Skeletal muscle satellite cell (primary cell): ENCODE results near the gene KRTAP5-3.

Experiments
- H3K27me3 ChIP-seq: 2 replicates; pipeline ENCODE4 v1.7.0; 2013; ENCODE audit warnings: low read length; ENCODE audit not compliant: control insufficient read depth, insufficient read depth
- H3K36me3 ChIP-seq: 2 replicates; pipeline ENCODE4 v1.7.0; 2013; ENCODE audit warnings: mild to moderate bottlenecking, control low read depth, low read length; ENCODE audit not compliant: insufficient read depth
- H3K4me1 ChIP-seq: 2 replicates; pipeline ENCODE4 v1.7.0; 2013; ENCODE audit warnings: low read length; ENCODE audit not compliant: control insufficient read depth, insufficient read depth
- H3K4me2 ChIP-seq: 2 replicates; pipeline ENCODE4 v1.7.0; 2013; ENCODE audit warnings: mild to moderate bottlenecking, low read length
- H3K4me3 ChIP-seq: 2 replicates; pipeline ENCODE4 v1.7.0; 2013; ENCODE audit warnings: low read length
- H3K9ac ChIP-seq: 2 replicates; pipeline ENCODE4 v1.7.0; 2013; ENCODE audit warnings: mild to moderate bottlenecking, low read depth, low read length, moderate library complexity
- H3K9me3 ChIP-seq: replicated peaks from 2 replicates; pipeline ENCODE4 v1.7.0; 2013; ENCODE audit warnings: mild to moderate bottlenecking, control low read depth, low read length

KRTAP5-3 gene

GRCh38 chr11:1566381-1567051, 41.7 kb downstream of the KRTAP5-3 start:
- H3K36me3 ChIP-seq: no peaks in the 10 kb centered on the region
- H3K4me1 ChIP-seq: peaks cover 7% of the 10 kb centered on the region

GRCh38 chr11:1565904-1566247, 42.4 kb downstream of the KRTAP5-3 start:
- no peaks in the 10 kb centered on the region for H3K9me3 ChIP-seq
- H3K4me1 ChIP-seq: peaks cover 7% of the 10 kb centered on the region
- H3K4me2 ChIP-seq: no peak overlapping the region
- H3K27me3 ChIP-seq: peaks cover 17% of the 10 kb centered on the region
- no peak overlapping the region for H3K9ac ChIP-seq
- no peak overlapping the region for H3K4me3 ChIP-seq
- H3K36me3 ChIP-seq: no peaks in the 10 kb centered on the region

More at GRCh38 chr11:1566381-1567051, 41.7 kb downstream of the KRTAP5-3 start:
- Histone ChIP-seq H3K4me3 (no peak overlapping the region), H3K9ac (no peak overlapping the region), H3K27me3 (peaks cover 22% of the 10 kb centered on the region), H3K4me2 (no peak overlapping the region), H3K9me3 (no peaks in the 10 kb centered on the region)

- Histone ChIP-seq H3K27me3 (peaks cover 16% of the 10 kb centered on the region), H3K9me3 (no peaks in the 10 kb centered on the region), H3K4me2 (no peak overlapping the region), H3K9ac (no peak overlapping the region), H3K4me1 (peaks cover 7% of the 10 kb centered on the region), H3K36me3 (no peaks in the 10 kb centered on the region), H3K4me3 (no peak overlapping the region)
Observed at GRCh38 chr11:1565173-1565903, 42.9 kb downstream of the KRTAP5-3 start.

GRCh38 chr11:1564535-1565172, 43.6 kb downstream of the KRTAP5-3 start:
- Histone ChIP-seq H3K4me3 (no peak overlapping the region), H3K4me2 (no peak overlapping the region), H3K27me3 (peaks cover 12% of the 10 kb centered on the region), H3K36me3 (no peaks in the 10 kb centered on the region), H3K4me1 (peaks cover 11% of the 10 kb centered on the region), H3K9ac (no peak overlapping the region), H3K9me3 (no peaks in the 10 kb centered on the region)

GRCh38 chr11:1563697-1564534, 44.3 kb downstream of the KRTAP5-3 start:
- H3K4me1 ChIP-seq: peaks cover 18% of the 10 kb centered on the region
- H3K27me3 ChIP-seq: peaks cover 9% of the 10 kb centered on the region
- no peaks in the 10 kb centered on the region for H3K36me3 ChIP-seq
- H3K9me3 ChIP-seq: no peaks in the 10 kb centered on the region
- no peak overlapping the region for H3K9ac ChIP-seq
- H3K4me3 ChIP-seq: no peak overlapping the region
- H3K4me2 ChIP-seq: no peak overlapping the region

DNA sequence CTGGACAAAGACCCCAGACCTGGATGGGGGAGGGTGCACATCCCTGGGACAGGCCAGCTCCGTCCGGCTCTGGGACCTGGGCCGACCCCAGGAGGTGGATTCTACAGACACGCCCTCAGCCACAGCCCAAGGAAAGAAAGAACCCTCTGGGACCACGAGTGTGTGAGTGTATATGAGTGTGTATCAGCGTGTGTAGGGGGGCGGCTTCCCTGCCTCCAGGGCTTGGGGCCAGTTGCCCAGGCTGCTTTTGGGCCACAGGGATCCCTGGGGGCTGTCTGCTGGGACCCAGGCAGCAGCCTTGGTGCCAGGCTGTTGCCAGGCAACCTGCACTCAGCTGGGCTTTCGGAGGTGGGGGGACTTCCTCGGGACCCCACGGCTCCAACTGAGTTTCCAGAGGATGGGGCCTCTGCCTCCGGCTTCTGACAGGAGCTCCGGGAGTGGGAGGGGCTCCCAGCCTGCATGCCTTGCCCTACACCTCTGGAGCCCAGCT, 45.1 kb downstream of the KRTAP5-3 start:
- Histone ChIP-seq H3K36me3 (no peaks in the 10 kb centered on the region), H3K4me2 (no peak overlapping the region), H3K4me1 (peaks cover 25% of the 10 kb centered on the region), H3K9ac (no peak overlapping the region), H3K27me3 (peaks cover 9% of the 10 kb centered on the region), H3K9me3 (no peaks in the 10 kb centered on the region), H3K4me3 (no peak overlapping the region)

DNA sequence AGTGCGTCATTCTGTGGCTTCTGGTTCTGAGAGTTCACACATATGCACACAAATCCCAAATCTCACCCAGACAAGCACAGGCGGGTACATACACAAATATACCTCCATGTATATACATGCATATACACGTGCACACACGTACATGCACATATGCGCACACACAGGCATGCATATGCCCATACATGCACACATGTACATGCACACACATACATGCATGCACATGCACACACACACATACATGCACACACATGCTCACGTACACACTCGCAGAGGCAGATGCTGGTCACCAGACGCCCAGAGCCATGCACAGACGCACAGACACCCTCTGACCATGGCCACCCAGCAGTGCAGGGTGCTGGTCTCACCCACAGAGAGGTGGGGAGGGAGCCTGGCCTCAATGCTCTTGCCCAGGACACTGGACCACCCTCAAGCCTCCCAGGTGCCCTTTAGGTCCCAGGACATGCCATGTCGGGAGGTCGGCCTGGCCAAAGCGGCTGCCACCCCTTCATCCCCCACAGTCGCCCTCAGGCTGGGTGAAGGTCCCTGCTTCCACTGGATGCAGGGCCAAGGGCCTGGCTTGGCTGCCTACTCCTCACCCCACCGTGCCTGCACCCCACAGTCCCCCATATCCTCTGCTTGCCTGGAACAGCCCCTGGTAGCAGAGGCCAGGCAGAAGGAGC, 45.7 kb downstream of the KRTAP5-3 start:
- peaks cover 9% of the 10 kb centered on the region for H3K27me3 ChIP-seq
- H3K9me3 ChIP-seq: no peaks in the 10 kb centered on the region
- peaks cover 26% of the 10 kb centered on the region for H3K4me1 ChIP-seq
- H3K4me2 ChIP-seq: no peak overlapping the region
- no peak overlapping the region for H3K9ac ChIP-seq
- H3K4me3 ChIP-seq: no peak overlapping the region
- no peaks in the 10 kb centered on the region for H3K36me3 ChIP-seq

GRCh38 chr11:1561955-1562354, 46.3 kb downstream of the KRTAP5-3 start:
- H3K27me3 ChIP-seq: peaks cover 9% of the 10 kb centered on the region
- H3K4me2 ChIP-seq: no peak overlapping the region
- peaks cover 26% of the 10 kb centered on the region for H3K4me1 ChIP-seq
- H3K4me3 ChIP-seq: no peak overlapping the region
- no peaks in the 10 kb centered on the region for H3K9me3 ChIP-seq
- H3K36me3 ChIP-seq: no peaks in the 10 kb centered on the region
- H3K9ac ChIP-seq: no peak overlapping the region

DNA sequence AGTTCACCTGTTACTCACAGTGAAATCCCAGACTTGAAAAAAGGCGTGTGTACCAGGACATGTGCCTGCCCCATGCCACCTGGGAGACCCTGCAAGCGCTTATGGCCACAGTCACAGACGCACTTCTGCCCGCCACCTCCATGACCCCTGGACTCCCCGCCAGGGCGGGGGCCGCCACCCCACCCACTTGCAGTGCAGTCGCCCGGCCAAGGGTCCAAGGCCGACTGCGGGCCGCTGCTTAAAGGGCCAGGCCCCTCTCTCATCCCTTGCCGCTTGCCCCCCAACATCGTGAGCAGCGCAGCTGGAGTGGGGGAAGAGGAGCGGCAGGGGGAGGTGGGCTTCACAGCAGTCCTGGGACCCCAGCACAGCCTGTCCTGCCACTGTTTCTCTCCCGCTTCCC, 47.0 kb downstream of the KRTAP5-3 start:
- Histone ChIP-seq H3K9me3 (no peaks in the 10 kb centered on the region), H3K27me3 (peaks cover 9% of the 10 kb centered on the region), H3K4me1 (peaks cover 26% of the 10 kb centered on the region), H3K9ac (no peak overlapping the region), H3K4me2 (no peak overlapping the region), H3K4me3 (no peak overlapping the region), H3K36me3 (no peaks in the 10 kb centered on the region)

DNA sequence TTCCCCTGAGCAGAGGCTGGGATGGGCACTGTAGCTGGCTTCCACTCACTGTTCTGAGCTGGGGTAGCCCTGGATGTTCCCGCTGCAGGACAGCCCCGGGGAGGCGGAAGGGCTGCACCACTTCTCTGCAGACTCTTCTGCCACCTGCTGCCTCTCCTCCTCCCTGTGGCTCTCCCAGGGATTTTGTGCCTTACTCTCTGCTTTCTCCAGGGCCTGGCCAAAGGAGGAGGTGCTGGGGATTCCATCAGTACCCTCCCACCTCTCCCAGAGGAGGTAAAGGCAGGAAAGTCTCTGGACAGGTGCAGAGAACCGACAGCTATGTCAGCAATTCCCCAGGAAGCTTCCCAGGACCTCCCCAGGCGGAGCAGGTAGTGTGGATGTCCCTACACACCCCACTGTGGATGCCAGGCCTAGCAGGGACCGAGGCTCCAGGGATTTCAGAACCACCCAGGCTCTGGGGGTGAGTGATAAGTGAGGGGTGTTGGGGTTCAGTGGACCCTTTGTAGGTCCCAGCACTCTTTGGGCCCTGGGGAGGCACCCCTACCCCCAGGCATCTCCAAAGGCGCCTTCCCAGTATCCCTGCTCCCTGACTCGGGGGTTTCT, 47.5 kb downstream of the KRTAP5-3 start:
- no peak overlapping the region for H3K4me2 ChIP-seq
- peaks cover 26% of the 10 kb centered on the region for H3K4me1 ChIP-seq
- no peak overlapping the region for H3K9ac ChIP-seq
- H3K4me3 ChIP-seq: no peak overlapping the region
- no peaks in the 10 kb centered on the region for H3K9me3 ChIP-seq
- H3K27me3 ChIP-seq: peaks cover 5% of the 10 kb centered on the region
- H3K36me3 ChIP-seq: no peaks in the 10 kb centered on the region
